ENCODE measurements around the gene DDI1.

The DDI1 gene

DNA sequence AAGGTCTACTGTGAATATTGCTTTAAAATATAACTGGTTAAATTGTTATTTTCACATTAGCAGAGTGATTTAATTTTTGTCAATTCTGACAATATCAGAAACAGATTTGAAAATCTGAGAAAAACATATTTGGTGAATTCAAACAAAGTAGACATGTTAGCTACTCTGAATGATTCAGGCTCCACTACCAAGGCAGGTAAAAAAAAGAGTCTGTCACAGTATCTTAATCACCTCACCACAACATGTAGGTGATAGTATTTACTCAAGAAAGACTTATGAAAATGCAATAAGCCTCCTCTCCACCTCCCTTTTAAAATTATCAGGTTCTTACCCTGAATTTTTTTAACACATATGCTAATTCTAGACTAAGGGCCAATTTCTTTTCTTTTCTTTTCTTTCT is 42.6 kb downstream of the DDI1 start:
- DNase-seq: no peak

DNA sequence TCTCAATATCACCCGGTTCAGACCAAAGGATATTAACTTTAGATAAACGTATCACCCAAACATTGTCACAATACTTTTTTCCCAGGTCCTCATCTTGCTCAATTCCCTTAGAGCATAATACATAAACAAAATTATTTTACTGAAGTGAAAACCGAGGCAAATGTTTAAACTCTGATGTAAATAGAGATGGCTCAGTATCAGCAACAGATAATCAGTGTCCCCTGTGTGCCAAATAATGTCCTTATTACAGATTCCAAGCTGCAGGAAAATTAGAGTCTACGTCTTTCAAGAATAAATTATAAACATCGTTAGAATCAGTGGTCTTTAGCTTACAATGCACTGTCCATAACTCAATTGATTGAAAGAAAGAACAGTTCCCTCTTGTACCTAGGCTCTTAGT is 50.2 kb downstream of the DDI1 start:
- DNase-seq: no peak
